ENCODE data around the gene KCNN3.

The KCNN3 gene

DNA sequence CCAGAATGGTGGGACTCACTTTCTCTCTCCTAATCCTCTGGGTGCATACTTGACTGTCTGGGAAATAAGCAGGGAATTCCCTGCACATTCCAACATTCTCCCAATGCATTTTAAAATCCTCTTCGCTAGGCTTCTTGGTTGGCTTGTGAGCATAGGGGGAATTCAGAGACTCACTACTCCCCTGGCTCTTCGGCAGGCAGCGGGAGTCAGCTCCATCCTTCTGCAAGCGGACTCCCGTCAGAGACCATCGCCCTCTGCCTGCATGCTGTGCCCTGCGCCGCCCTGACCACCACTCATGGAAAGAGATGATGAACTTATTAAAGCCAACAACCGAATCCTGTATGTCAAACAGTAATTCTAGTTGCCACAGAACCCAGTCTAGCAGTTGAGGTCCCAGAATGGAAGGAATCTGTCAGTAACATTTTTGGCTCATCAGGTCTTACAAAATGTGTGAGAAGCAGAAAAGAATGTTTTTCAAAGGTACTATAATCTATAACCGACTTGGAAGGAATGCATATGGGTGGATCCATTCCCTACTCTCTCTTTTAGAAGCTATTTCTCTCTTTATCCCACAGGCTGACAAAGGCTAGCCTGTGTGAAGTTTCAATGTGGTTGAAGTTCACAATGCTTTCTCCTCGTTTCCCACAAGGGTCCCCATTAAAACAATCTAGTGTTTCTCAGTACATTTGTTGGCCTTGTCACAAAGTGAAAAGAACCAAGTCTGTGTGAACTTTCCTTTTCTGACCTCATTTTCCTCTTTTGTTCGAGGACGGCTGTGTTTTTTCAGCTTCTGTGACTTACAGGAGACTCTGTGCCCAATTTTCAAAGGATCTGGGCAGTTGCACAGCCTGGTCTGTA, 143.0 kb downstream of the KCNN3 start:
- no peak for DNase-seq (ENCODE audit: low read depth)

DNA sequence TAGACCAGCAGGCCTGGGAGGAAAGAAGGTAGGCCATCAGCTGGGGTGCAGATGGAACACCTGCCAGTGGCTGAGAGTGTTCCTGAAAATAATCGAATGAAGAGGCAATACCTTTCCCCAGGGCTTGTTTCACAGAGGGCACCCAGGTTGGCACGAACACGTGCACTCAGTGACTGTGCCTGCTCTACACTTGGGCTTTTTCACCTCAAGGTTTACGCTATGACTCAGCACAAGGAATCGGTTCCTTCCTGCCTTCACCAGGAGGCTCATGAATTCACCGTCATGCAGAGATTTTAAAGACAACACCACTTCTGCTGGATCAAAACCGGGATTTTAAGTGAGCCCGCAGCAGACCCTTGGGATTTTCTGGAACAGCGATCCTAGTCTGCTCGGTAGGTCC, 143.6 kb downstream of the KCNN3 start:
- peak; percentile 25 for DNase-seq (ENCODE audit: low read depth)

GRCh38 chr1:154725865-154726264, 144.2 kb downstream of the KCNN3 start:
- no peak for DNase-seq (ENCODE audit: low read depth)

DNA sequence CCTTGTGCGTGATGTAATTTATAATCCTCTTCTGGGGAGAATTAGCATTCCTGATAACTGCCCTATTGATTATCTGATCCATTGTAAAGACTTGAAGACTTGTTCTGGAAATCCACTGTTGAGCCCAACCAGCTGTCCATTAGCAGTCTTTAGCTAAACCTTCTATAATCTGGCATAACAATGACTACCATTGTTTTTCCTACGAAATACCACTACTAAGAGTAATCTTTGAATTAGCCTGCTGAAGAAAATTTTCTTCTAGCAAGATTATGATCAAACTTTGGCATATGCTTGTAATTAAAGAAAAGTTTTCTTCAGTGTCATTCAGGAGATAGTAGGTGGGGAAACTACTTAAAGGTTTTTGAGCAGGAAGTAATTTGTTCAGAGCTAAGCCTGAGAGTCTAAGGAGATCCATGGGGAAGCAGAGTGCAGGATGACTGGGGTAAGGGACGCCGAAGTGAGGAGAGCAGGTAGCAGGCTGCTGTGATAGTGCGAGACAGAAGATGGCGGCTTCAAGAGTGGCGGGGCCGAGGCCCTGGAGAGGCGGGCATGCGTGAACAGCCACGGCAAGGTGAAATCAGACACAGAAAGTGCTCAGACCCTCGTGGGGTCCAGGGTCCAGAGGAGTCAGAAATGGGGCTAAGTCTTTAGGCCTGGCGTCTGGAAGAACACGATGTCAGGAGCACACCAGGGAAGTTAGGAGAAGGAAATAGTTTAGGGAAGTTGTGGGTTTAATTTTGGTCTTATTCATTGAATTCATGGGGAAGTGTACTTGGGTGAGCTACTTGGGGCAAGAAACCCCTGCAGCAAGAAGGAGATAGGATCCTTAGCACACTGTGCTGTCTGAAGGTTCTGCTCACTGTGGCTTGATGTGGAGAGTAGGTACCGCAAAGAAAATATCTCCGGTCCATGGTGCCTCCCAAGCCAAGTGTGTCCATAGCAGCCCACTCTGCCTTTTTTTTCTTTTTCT, 149.5 kb downstream of the KCNN3 start:
- DNase-seq (ENCODE audit: low read depth), result no peak

- DNase-seq (ENCODE audit: low read depth), result no peak
Observed at GRCh38 chr1:154719586-154720327, 150.3 kb downstream of the KCNN3 start.

DNA sequence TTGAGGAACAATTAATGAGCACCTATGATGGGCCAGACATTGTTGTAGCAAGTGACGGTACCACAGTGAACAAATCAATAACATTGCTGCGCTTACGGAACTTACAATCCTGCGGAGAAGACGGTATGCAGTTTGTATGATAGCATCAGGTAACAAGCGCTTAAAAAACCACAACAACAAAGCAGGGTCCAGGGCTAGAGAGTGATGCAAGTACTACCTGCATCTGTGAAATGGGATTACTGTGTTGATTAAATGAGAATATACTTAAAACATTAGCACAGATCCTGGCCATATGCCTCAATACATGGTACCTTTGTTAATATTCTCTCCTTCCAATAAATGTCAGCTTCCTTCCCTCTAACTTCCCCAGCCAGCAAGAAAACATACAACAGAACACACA, 151.5 kb downstream of the KCNN3 start:
- no peak for DNase-seq (ENCODE audit: low read depth)

- DNase-seq (ENCODE audit: low read depth), result no peak
Observed at GRCh38 chr1:154717528-154717924, 152.6 kb downstream of the KCNN3 start.

GRCh38 chr1:154716614-154717527, 153.2 kb downstream of the KCNN3 start:
- DNase-seq (ENCODE audit: low read depth), result no peak

GRCh38 chr1:154716011-154716410, 154.1 kb downstream of the KCNN3 start:
- DNase-seq (ENCODE audit: low read depth), result no peak

- no peak for DNase-seq (ENCODE audit: low read depth)
Observed at GRCh38 chr1:154715385-154715784, 154.7 kb downstream of the KCNN3 start.

- peak; percentile 28 for DNase-seq (ENCODE audit: low read depth)
Observed at GRCh38 chr1:154714638-154715037, 155.4 kb downstream of the KCNN3 start.

DNA sequence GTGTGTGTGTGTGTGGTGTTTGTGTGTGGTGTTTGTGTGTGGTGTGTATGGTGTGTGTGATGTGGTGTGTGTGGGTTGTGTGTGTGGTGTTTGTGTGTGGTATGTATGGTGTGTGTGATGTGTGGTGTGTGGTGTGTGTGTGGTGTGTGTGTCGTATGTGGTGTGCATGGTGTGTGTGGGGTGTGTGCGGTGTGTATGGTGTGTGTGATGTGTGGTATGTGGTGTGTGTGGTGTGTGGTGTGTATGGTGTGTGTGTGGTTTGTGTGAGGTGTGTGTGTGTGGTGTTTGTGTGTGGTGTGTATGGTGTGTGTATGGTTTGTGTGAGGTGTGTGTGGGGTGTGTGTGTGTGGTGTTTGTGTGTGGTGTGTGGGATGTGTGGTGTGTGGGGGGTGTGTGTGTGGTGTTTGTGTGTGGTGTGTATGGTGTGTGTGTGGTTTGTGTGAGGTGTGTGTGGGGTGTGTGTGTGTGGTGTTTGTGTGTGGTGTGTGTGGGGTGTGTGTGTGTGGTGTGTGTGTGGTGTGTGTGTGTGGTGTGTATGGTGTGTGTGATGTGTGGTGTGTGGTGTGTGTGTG, 155.9 kb downstream of the KCNN3 start:
- DNase-seq (ENCODE audit: low read depth), result no peak

DNA sequence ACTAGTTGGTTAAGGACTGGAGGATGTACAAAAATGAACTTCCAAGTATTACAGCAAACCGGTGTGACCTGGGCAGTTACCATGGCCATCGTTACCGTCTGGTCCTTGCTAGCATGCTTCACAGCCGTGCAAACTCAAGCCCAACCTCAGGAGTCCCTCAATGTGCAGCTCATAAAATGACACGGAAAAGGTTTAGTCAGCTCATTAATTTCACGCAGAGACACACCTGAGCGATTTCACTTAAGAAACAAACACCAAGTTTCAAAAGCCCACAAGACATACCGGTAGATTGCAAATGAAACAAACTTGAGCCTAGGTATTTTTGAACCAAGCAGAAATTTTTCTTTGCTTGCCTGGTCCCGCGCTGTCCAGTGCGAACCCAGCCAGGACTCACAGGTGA, 157.1 kb downstream of the KCNN3 start:
- DNase-seq (ENCODE audit: low read depth), result no peak

GRCh38 chr1:154712166-154712810, 157.8 kb downstream of the KCNN3 start:
- no peak for DNase-seq (ENCODE audit: low read depth)

DNA sequence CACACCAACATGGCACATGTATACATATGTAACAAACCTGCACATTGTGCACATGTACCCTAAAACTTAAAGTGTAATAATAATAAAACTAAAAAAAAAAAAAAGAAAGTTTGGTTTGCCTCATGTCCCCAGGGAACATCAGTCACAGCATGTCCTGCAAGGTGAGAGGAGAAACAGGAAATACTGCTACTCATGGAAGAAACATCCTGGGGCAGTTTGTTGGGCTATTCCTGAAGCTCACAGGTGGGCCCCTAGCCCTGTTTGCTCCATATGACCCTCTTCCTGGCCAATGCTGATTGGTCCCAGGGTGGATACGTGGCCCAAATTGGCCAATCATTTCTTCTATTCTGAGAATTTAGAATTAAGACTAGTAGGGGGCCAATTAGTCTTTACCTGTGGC, 158.7 kb downstream of the KCNN3 start:
- no peak for DNase-seq (ENCODE audit: low read depth)

DNA sequence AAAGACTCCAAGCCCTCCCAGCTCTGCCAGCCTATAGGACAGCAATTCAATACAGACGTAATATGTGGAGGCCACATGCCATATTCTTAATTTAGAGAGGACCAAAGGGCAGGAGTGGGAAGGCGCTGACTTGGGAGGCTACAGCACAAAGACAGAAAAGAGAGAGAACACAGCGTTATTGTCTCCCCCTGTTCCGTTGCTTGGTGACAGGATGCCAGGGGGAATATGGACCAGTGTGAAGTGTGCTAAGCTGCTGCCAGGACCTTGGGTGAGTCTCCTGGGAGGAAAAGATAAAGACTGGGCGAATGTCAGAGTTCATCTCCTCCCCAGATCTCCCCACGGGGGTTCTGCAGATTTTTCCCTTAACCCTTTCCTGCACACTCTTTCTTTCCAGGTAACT, 160.0 kb downstream of the KCNN3 start:
- DNase-seq (ENCODE audit: low read depth), result no peak

DNA sequence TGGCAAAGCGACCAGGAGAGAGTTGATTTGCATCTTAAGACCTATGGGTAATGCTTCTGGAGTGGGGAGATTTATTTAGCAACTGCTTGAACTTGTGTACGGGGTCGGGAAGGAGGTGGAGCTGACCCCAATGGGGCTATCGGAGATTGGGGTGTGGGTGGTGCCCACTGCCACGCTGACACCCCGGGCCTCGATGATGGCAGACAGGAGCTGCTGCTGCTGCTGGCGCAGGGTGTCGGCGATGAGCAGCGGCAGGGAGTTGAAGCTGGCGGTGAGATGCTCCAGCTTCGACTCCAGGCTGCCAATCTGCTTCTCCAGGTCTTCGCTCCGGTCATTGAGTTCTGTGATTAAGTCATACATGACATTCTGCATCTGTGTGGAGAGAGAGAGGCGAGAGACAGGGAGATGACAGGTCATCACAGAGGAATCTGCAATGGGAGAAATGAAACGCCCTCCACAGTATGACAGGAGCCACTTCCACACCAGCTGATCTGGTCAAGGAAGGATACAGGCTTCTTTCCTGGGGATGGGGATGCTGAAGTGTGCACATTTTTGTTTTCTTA, 162.1 kb downstream of the KCNN3 start:
- DNase-seq (ENCODE audit: low read depth), result no peak

DNA sequence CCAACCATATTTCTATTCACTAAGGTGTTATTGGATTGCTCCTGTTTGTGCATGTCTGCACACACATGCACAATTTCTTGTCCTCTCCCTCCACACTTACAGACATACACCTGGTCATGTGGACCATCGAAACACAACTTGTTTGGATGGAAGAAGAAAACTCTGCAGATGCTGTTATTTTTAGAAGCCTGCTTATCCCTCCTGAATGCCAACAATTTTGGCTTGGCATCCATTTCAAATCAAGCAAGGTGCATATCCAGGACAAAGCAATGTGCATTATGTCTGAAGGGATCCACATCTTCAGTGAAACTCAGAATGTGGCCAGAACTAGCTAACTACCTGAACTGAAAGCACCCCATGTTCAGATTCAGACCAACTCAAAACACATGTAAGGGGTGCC, 163.2 kb downstream of the KCNN3 start:
- DNase-seq (ENCODE audit: low read depth), result no peak

- DNase-seq (ENCODE audit: low read depth), result no peak
Observed at GRCh38 chr1:154705544-154705943, 164.5 kb downstream of the KCNN3 start.

DNA sequence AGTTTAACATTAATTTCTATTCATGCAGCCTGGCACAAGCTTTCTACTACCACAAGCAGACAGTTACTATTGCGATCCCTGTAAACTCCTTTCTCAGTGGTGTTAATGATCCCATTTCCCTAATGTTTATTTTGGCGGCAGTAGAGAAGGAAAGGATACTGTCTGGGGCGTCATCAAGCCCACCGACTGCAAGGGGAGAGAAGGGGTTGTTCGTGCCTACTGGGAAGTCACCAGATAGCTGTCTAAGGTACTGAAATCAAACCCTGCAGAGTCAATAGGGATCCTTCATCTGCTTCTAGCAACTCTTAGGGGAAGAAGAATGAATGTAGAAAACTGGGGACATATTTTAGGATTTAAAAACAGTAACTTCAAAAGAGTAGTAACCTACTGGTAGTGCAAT, 166.9 kb downstream of the KCNN3 start:
- DNase-seq (ENCODE audit: low read depth), result no peak
